OCI-LY1 (cell line): ENCODE measurements around the gene PFKFB2.

Experiments used
- H2AFZ ChIP-seq: fragments of 200-600 bp; sonication (generic), shearing (Covaris generic); 2 replicates; pipeline ENCODE4 v1.6.0; 2014; ENCODE audit warnings: antibody characterized with exemption, mild to moderate bottlenecking, low read length
- H3F3A ChIP-seq: fragments of 200-600 bp; sonication (generic), shearing (Covaris generic); 2 replicates; pipeline ENCODE4 v1.6.0; 2014; ENCODE audit warnings: mild to moderate bottlenecking, antibody characterized with exemption, low read length, moderate library complexity; ENCODE audit not compliant: insufficient read depth
- H3K27ac ChIP-seq: fragments of 200-600 bp; sonication (generic); 2 replicates; pipeline ENCODE4 v1.5.1; 2014; ENCODE audit warnings: low read length, mixed run types, mild to moderate bottlenecking, low read depth; ENCODE audit not compliant: poor library complexity, severe bottlenecking
- H3K27me3 ChIP-seq: fragments of 200-600 bp; sonication (generic); 2 replicates; pipeline ENCODE4 v1.6.0; 2014; ENCODE audit warnings: antibody characterized with exemption, mild to moderate bottlenecking, low read length, moderate library complexity; ENCODE audit not compliant: insufficient read depth
- H3K36me3 ChIP-seq: fragments of 200-600 bp; sonication (generic); 2 replicates; pipeline ENCODE4 v1.6.1; 2014; ENCODE audit warnings: mild to moderate bottlenecking, antibody characterized with exemption, low read length, moderate library complexity, mixed read lengths; ENCODE audit not compliant: insufficient read depth
- H3K4me1 ChIP-seq: fragments of 200-600 bp; sonication (generic); 2 replicates; pipeline ENCODE4 v1.5.1; 2014; ENCODE audit warnings: mild to moderate bottlenecking, low read length, moderate library complexity; ENCODE audit not compliant: insufficient read depth, severe bottlenecking
- H3K4me2 ChIP-seq: fragments of 200-600 bp; sonication (generic), shearing (Covaris generic); 2 replicates; pipeline ENCODE4 v1.6.1; 2014; ENCODE audit warnings: low read length
- H3K4me3 ChIP-seq: fragments of 200-600 bp; sonication (generic); 2 replicates; pipeline ENCODE4 v1.5.1; 2014; ENCODE audit warnings: low read length, low read depth, mild to moderate bottlenecking, mixed read lengths; ENCODE audit not compliant: poor library complexity, severe bottlenecking
- H3K79me2 ChIP-seq: fragments of 200-600 bp; shearing (Covaris generic); 2 replicates; pipeline ENCODE4 v1.6.1; 2016; ENCODE audit warnings: mixed run types, low read length, mixed read lengths; ENCODE audit not compliant: insufficient read depth
- H3K9ac ChIP-seq: fragments of 200-600 bp; sonication (generic), shearing (Covaris generic); 2 replicates; pipeline ENCODE4 v1.6.1; 2014; ENCODE audit warnings: mild to moderate bottlenecking, low read length, mixed read lengths
- H3K9me2 ChIP-seq: fragments of 200-600 bp; sonication (generic), shearing (Covaris generic); 2 replicates; pipeline ENCODE4 v1.6.1; 2014; ENCODE audit warnings: low read depth, mild to moderate bottlenecking, low read length, mixed read lengths
- H3K9me3 ChIP-seq: fragments of 200-600 bp; shearing (Covaris generic); 2 replicates; pipeline ENCODE4 v1.6.1; 2014; ENCODE audit warnings: low read length, mixed read lengths
- H4K20me1 ChIP-seq: fragments of 200-600 bp; sonication (generic), shearing (Covaris generic); 2 replicates; pipeline ENCODE4 v1.6.0; 2016; ENCODE audit warnings: mild to moderate bottlenecking, low read length; ENCODE audit not compliant: insufficient read depth
- EZH2 ChIP-seq: fragments of 200-600 bp; sonication (generic), shearing (Covaris generic); IDR thresholded peaks from 2 replicates; pipeline ENCODE4 v1.8.0; 2017; ENCODE audit warnings: borderline replicate concordance, mixed run types, mild to moderate bottlenecking, antibody characterized with exemption, low read length, moderate library complexity, mixed read lengths
- TF ChIP-seq, protein P1 (sequence below): fragments of 200-600 bp; sonication (generic), shearing (Covaris generic); IDR thresholded peaks from 2 replicates; pipeline ENCODE4 v1.5.1; 2017; ENCODE audit warnings: mild to moderate bottlenecking, antibody characterized with exemption, low read length, moderate library complexity, mixed read lengths

The PFKFB2 gene

DNA sequence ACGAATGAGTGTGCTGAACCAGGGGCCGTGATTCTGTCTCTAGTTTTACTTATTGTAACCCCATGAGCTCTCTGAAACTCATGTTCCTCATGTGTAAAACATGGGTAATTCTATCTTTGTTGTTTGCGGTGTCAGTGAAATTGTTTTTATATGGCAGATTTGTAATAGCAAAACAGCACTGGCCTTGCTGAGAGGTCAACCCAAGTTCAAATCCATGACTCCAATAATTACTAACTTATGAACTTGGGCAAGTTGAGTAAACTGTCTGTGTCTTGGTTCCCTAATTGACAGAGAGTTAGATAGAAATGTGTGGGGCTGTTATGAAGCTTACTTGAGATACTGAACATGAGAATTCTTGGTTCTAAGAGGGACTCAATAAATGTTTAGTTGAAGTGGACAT, 38.3 kb upstream of the PFKFB2 start:
- H3K9ac ChIP-seq = no peak overlapping the region
- H3K4me3 ChIP-seq = no peak overlapping the region
- TF ChIP-seq EZH2 = no peak
- TF ChIP-seq, protein P1, sequence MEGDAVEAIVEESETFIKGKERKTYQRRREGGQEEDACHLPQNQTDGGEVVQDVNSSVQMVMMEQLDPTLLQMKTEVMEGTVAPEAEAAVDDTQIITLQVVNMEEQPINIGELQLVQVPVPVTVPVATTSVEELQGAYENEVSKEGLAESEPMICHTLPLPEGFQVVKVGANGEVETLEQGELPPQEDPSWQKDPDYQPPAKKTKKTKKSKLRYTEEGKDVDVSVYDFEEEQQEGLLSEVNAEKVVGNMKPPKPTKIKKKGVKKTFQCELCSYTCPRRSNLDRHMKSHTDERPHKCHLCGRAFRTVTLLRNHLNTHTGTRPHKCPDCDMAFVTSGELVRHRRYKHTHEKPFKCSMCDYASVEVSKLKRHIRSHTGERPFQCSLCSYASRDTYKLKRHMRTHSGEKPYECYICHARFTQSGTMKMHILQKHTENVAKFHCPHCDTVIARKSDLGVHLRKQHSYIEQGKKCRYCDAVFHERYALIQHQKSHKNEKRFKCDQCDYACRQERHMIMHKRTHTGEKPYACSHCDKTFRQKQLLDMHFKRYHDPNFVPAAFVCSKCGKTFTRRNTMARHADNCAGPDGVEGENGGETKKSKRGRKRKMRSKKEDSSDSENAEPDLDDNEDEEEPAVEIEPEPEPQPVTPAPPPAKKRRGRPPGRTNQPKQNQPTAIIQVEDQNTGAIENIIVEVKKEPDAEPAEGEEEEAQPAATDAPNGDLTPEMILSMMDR = no peak
- no peaks in the 10 kb centered on the region for H3K27me3 ChIP-seq
- H3K9me2 ChIP-seq = no peaks in the 10 kb centered on the region
- no peak overlapping the region for H2AFZ ChIP-seq
- H3K36me3 ChIP-seq = no peaks in the 10 kb centered on the region
- H3K79me2 ChIP-seq = no peaks in the 10 kb centered on the region
- H4K20me1 ChIP-seq = no peaks in the 10 kb centered on the region
- H3K4me1 ChIP-seq = no peaks in the 10 kb centered on the region
- H3K4me2 ChIP-seq = no peak overlapping the region
- H3K9me3 ChIP-seq = no peaks in the 10 kb centered on the region
- no peaks in the 10 kb centered on the region for H3F3A ChIP-seq
- H3K27ac ChIP-seq = no peak overlapping the region

DNA sequence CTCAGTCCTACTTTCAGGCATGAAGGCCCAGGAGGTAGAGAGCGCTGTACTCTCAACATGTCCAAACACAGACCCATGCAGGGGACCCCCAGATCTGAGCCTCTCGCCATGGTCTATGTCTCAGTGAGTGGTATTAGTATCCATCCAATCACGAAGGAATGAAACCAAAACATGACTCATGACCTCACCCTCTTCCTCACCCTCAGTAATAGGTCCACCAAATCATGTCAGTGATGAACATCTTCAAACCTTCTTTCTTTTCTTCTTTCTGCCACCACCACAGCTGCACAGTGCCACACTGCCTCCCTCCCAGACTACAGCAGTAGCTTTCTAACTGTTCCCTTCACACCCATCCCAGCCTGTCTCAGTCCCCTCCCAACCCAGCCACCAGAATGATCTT, 37.3 kb upstream of the PFKFB2 start:
- Histone ChIP-seq H3K9me3 (no peaks in the 10 kb centered on the region), H3K27ac (no peak overlapping the region), H3K79me2 (no peaks in the 10 kb centered on the region), H4K20me1 (no peaks in the 10 kb centered on the region), H3K9me2 (no peaks in the 10 kb centered on the region), H3K4me1 (no peaks in the 10 kb centered on the region), H3K9ac (no peak overlapping the region), H3F3A (no peaks in the 10 kb centered on the region), H3K36me3 (no peaks in the 10 kb centered on the region), H2AFZ (no peak overlapping the region), H3K4me2 (no peak overlapping the region), H3K4me3 (no peak overlapping the region), H3K27me3 (no peaks in the 10 kb centered on the region)
- no peak for TF ChIP-seq EZH2
- TF ChIP-seq, protein P1 = no peak

DNA sequence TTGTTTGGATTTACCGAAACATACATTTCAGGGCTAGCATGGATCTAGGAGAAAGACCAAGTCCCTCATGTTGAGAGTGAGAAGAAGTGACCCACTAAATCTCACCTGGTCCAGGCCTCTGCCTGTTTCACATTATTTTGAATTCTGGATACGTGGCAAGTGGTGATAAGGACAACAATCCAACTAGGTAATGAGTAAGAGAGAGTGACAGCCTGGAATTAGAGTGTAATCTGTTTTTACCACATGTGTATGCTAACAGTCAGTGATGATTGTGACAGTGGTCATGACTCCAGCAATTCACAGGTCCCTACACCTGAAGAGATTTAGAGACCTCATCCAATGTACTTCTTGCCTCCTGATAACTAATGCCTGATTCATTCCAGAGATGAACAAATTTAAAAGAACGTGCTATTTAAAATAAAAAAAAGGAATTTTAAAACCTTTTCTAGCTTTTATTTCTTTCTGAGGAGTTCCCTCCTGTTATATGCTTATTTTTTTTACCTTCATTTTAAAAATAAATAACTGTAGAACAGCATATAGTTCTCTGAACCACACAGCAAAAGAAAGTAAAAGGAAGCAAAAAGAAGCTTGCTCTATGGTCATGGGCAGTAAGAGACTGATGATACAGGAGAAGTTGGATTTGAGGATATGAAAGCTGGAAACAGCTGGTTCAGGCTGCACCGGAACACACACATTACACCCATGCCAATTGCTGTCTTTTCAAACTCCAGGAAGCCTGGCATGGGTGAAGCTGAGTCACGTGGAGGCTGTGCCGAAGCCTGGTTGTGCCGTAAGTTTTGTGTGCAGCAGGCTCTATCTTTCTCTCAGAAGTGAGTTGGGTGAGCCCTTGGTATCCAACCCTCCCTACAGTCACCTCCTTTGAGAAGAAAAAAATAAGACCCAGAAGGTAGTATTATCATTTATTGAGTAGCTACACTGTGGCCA, 35.2 kb upstream of the PFKFB2 start:
- no peak overlapping the region for H3K9ac ChIP-seq
- H3K9me3 ChIP-seq = no peaks in the 10 kb centered on the region
- H3K4me2 ChIP-seq = no peak overlapping the region
- no peak overlapping the region for H3K27ac ChIP-seq
- TF ChIP-seq, protein P1 = no peak
- no peak for TF ChIP-seq EZH2
- H3K27me3 ChIP-seq = no peaks in the 10 kb centered on the region
- no peaks in the 10 kb centered on the region for H3K4me1 ChIP-seq
- H3K36me3 ChIP-seq = no peaks in the 10 kb centered on the region
- H3K4me3 ChIP-seq = no peak overlapping the region
- no peaks in the 10 kb centered on the region for H3K79me2 ChIP-seq
- H3F3A ChIP-seq = no peaks in the 10 kb centered on the region
- H4K20me1 ChIP-seq = no peaks in the 10 kb centered on the region
- no peak overlapping the region for H2AFZ ChIP-seq
- H3K9me2 ChIP-seq = no peaks in the 10 kb centered on the region
